Subcutaneous abdominal adipose tissue (tissue), 5 donors: Measurements from ENCODE around the gene LTBP1.

Source experiments
- H3K27ac ChIP-seq: one replicate; pipeline ENCODE4 v1.7.0; 2013; ENCODE audit warnings: low read depth, mild to moderate bottlenecking, inconsistent platforms, low read length, moderate library complexity
- H3K27me3 ChIP-seq, 5 donors: one replicate each; pipeline ENCODE4 v1.7.0; 2013; ENCODE audit warnings: low read length in 5 of 5, inconsistent platforms in 1 of 5; ENCODE audit not compliant: control insufficient read depth in 5 of 5, insufficient read depth in 4 of 5
- H3K36me3 ChIP-seq, 5 donors: one replicate each; pipeline ENCODE4 v1.7.0; 2013; ENCODE audit warnings: low read length in 5 of 5; ENCODE audit not compliant: control insufficient read depth in 5 of 5, insufficient read depth in 5 of 5
- H3K4me1 ChIP-seq, 5 donors: one replicate each; pipeline ENCODE4 v1.7.0; 2013; ENCODE audit warnings: low read length in 5 of 5, mild to moderate bottlenecking in 3 of 5, moderate library complexity in 1 of 5; ENCODE audit not compliant: control insufficient read depth in 5 of 5, insufficient read depth in 5 of 5
- H3K4me3 ChIP-seq, 5 donors: one replicate each; pipeline ENCODE4 v1.7.0; 2013; ENCODE audit warnings: low read length in 5 of 5, low read depth in 1 of 5
- H3K9ac ChIP-seq, 5 donors: one replicate each; pipeline ENCODE4 v1.7.0; 2013; ENCODE audit warnings: low read length in 5 of 5, mild to moderate bottlenecking in 4 of 5, moderate library complexity in 3 of 5
- H3K9me3 ChIP-seq, 5 donors: one replicate each; pipeline ENCODE4 v1.7.0; 2013; ENCODE audit warnings: low read length in 5 of 5; ENCODE audit not compliant: control insufficient read depth in 5 of 5
- donor health status: healthy.
- donor health status: healthy.
- donor health status: healthy.
- donor health status: healthy.
- donor health status: healthy.

LTBP1 gene

GRCh38 chr2:33215299-33215698 is 268.5 kb downstream of the LTBP1 start:
- no peaks in the 10 kb centered on the region for H3K27me3 ChIP-seq
- no peak overlapping the region for H3K27ac ChIP-seq
- H3K9me3 ChIP-seq, result no peaks in the 10 kb centered on the region
- H3K4me3 ChIP-seq, result no peak overlapping the region
- H3K4me1 ChIP-seq, result peaks cover 0 to 8% (median 7%) of the 10 kb centered on the region in 5 donors
- no peaks in the 10 kb centered on the region for H3K36me3 ChIP-seq
- H3K9ac ChIP-seq, result no peak overlapping the region

GRCh38 chr2:33215983-33216382 is 269.2 kb downstream of the LTBP1 start:
- H3K27ac ChIP-seq, result no peak overlapping the region

GRCh38 chr2:33216508-33217182 is 269.9 kb downstream of the LTBP1 start:
- Histone ChIP-seq H3K27ac (no peak overlapping the region), H3K36me3 (no peaks in the 10 kb centered on the region), H3K4me1 (peaks cover 0 to 8% (median 7%) of the 10 kb centered on the region in 5 donors), H3K9ac (no peak overlapping the region), H3K9me3 (no peaks in the 10 kb centered on the region), H3K4me3 (no peak overlapping the region), H3K27me3 (no peaks in the 10 kb centered on the region)

More at GRCh38 chr2:33215983-33216382, 269.2 kb downstream of the LTBP1 start:
- H3K9me3 ChIP-seq, result no peaks in the 10 kb centered on the region
- peaks cover 0 to 8% (median 7%) of the 10 kb centered on the region in 5 donors for H3K4me1 ChIP-seq
- H3K27me3 ChIP-seq, result no peaks in the 10 kb centered on the region
- no peaks in the 10 kb centered on the region for H3K36me3 ChIP-seq
- H3K9ac ChIP-seq, result no peak overlapping the region
- no peak overlapping the region for H3K4me3 ChIP-seq

GRCh38 chr2:33217406-33217805 is 270.7 kb downstream of the LTBP1 start:
- peaks cover 0 to 8% (median 7%) of the 10 kb centered on the region in 5 donors for H3K4me1 ChIP-seq
- H3K27ac ChIP-seq, result no peak overlapping the region
- no peaks in the 10 kb centered on the region for H3K27me3 ChIP-seq
- no peak overlapping the region for H3K9ac ChIP-seq
- H3K36me3 ChIP-seq, result no peaks in the 10 kb centered on the region
- no peak overlapping the region for H3K4me3 ChIP-seq
- no peaks in the 10 kb centered on the region for H3K9me3 ChIP-seq

GRCh38 chr2:33219114-33219513 is 272.4 kb downstream of the LTBP1 start:
- H3K4me3 ChIP-seq, result no peak overlapping the region
- no peak overlapping the region for H3K27ac ChIP-seq
- no peaks in the 10 kb centered on the region for H3K36me3 ChIP-seq
- no peak overlapping the region for H3K9ac ChIP-seq
- H3K9me3 ChIP-seq, result no peaks in the 10 kb centered on the region
- H3K4me1 ChIP-seq, result peaks cover 0 to 8% (median 6%) of the 10 kb centered on the region in 5 donors
- no peaks in the 10 kb centered on the region for H3K27me3 ChIP-seq

- no peaks in the 10 kb centered on the region for H3K27me3 ChIP-seq
- peaks cover 0 to 8% (median 6%) of the 10 kb centered on the region in 5 donors for H3K4me1 ChIP-seq
- H3K9me3 ChIP-seq, result no peaks in the 10 kb centered on the region
- no peak overlapping the region for H3K9ac ChIP-seq
- H3K27ac ChIP-seq, result no peak overlapping the region
- no peaks in the 10 kb centered on the region for H3K36me3 ChIP-seq
- H3K4me3 ChIP-seq, result no peak overlapping the region
Measured at GRCh38 chr2:33219850-33220275, 273.1 kb downstream of the LTBP1 start.

- H3K9me3 ChIP-seq, result no peaks in the 10 kb centered on the region
- H3K9ac ChIP-seq, result no peak overlapping the region
- peaks cover 0 to 8% (median 6%) of the 10 kb centered on the region in 5 donors for H3K4me1 ChIP-seq
- no peaks in the 10 kb centered on the region for H3K36me3 ChIP-seq
- H3K4me3 ChIP-seq, result no peak overlapping the region
- H3K27ac ChIP-seq, result no peak overlapping the region
- H3K27me3 ChIP-seq, result no peaks in the 10 kb centered on the region
Measured at GRCh38 chr2:33220533-33220932, 273.8 kb downstream of the LTBP1 start.

- Histone ChIP-seq H3K4me1 (peaks cover 0 to 8% (median 6%) of the 10 kb centered on the region in 5 donors), H3K27ac (no peak overlapping the region), H3K4me3 (no peak overlapping the region), H3K36me3 (no peaks in the 10 kb centered on the region), H3K9me3 (no peaks in the 10 kb centered on the region), H3K27me3 (no peaks in the 10 kb centered on the region), H3K9ac (no peak overlapping the region)
Measured at GRCh38 chr2:33221046-33221784, 274.5 kb downstream of the LTBP1 start.

GRCh38 chr2:33222309-33222708 is 275.6 kb downstream of the LTBP1 start:
- no peaks in the 10 kb centered on the region for H3K9me3 ChIP-seq
- no peaks in the 10 kb centered on the region for H3K36me3 ChIP-seq
- no peak overlapping the region for H3K9ac ChIP-seq
- H3K4me3 ChIP-seq, result no peak overlapping the region
- H3K27me3 ChIP-seq, result no peaks in the 10 kb centered on the region
- peaks cover 0 to 2% (median 0%) of the 10 kb centered on the region in 5 donors for H3K4me1 ChIP-seq
- H3K27ac ChIP-seq, result no peak overlapping the region

- Histone ChIP-seq H3K27ac (no peak overlapping the region), H3K4me3 (no peak overlapping the region), H3K4me1 (no peaks in the 10 kb centered on the region)
Measured at GRCh38 chr2:33223856-33224255, 277.1 kb downstream of the LTBP1 start.

More at GRCh38 chr2:33223856-33224255, 277.1 kb downstream of the LTBP1 start:
- H3K9ac ChIP-seq, result no peak overlapping the region
- H3K36me3 ChIP-seq, result no peaks in the 10 kb centered on the region
- no peaks in the 10 kb centered on the region for H3K9me3 ChIP-seq
- no peaks in the 10 kb centered on the region for H3K27me3 ChIP-seq
